Endothelial cell of umbilical vein (primary cell): ENCODE measurements around the gene CASP2. TPM values are rescaled to one million over a fixed set of nuclear protein-coding genes. Genes with fewer than 3 reads are reported as not detected.

Source experiments
- BruUV-seq: library from RNA; stranded (reverse); fragments of 400-500 nt; replicated peaks from 2 replicates; lab custom pipeline; 2021; lab: Mats Ljungman, UMichigan
- CTCF ChIA-PET: fragments of 300-600, 350-600 bp; sonication (Branson Sonifier 250); formaldehyde crosslinking; loops from one replicate; lab custom pipeline; 2021; ENCODE audit warnings: antibody characterized with exemption, inconsistent platforms; lab: Charles Lee
- POLR2A ChIA-PET: fragments of 300-600, 350-600 bp; sonication (Branson Sonifier 250); formaldehyde crosslinking; loops from one replicate; lab custom pipeline; 2021; ENCODE audit warnings: antibody characterized with exemption, inconsistent platforms; lab: Charles Lee
- DNase-seq: peaks from one replicate; pipeline ENCODE4 v3.0.0-alpha.2; 2011; ENCODE audit warnings: low read depth, low spot score
- FAIRE-seq: peaks from 2 replicates; lab custom pipeline; 2011; peaks lifted over from hg19 to GRCh38; lab: Jason Lieb, UNC
- H2AFZ ChIP-seq: 2 replicates; pipeline ENCODE4 v1.6.0; 2012; ENCODE audit warnings: low read depth, low read length, control low read depth, inconsistent platforms
- H3K27ac ChIP-seq: 2 replicates; pipeline ENCODE4 v1.5.1; 2011; ENCODE audit warnings: low read depth, mild to moderate bottlenecking, control low read depth, low read length, moderate library complexity; ENCODE audit not compliant: insufficient read depth
- H3K27me3 ChIP-seq, 2 experiments: 2 replicates each; pipeline versions ENCODE4 v1.6.0 to v1.6.1; 2011; ENCODE audit warnings: low read length in 2 of 2, mixed read lengths in 1 of 2; ENCODE audit not compliant: control insufficient read depth in 2 of 2, insufficient read depth in 2 of 2
- H3K36me3 ChIP-seq, 2 experiments: 2 replicates in 1 of 2; 3 replicates in 1 of 2; pipeline ENCODE4 v1.5.1; 2011; ENCODE audit warnings: low read length in 2 of 2, mild to moderate bottlenecking in 1 of 2, moderate library complexity in 1 of 2; ENCODE audit not compliant: control insufficient read depth in 2 of 2, insufficient read depth in 2 of 2; ENCODE audit errors: extremely low read depth in 1 of 2
- H3K4me1 ChIP-seq: 3 replicates; pipeline ENCODE4 v1.5.1; 2011; ENCODE audit warnings: mild to moderate bottlenecking, low read length; ENCODE audit not compliant: control insufficient read depth, insufficient read depth; ENCODE audit errors: extremely low read depth
- H3K4me2 ChIP-seq: 2 replicates; pipeline ENCODE4 v1.6.1; 2011; ENCODE audit warnings: low read length, control low read depth, mixed read lengths; ENCODE audit not compliant: insufficient read depth
- H3K4me3 ChIP-seq, 3 experiments: fragments of 200-600 bp in 1 of 3; sonication (generic), shearing (Covaris generic) in 1 of 3; replicated peaks in 1 of 3; 2 replicates each; pipeline ENCODE4 v1.5.1; 2011 to 2016; ENCODE audit warnings: control low read depth in 3 of 3, low read length in 3 of 3, mild to moderate bottlenecking in 2 of 3, inconsistent platforms in 1 of 3, low read depth in 1 of 3, moderate library complexity in 1 of 3; ENCODE audit not compliant: insufficient read depth in 1 of 3
- H3K79me2 ChIP-seq: 2 replicates; pipeline ENCODE4 v1.6.0; 2012; ENCODE audit warnings: low read length, inconsistent platforms; ENCODE audit not compliant: control insufficient read depth, insufficient read depth
- H3K9ac ChIP-seq: replicated peaks from 2 replicates; pipeline ENCODE3; 2011; ENCODE audit warnings: low read length, control low read depth; ENCODE audit not compliant: insufficient read depth; ENCODE audit errors: extremely low read depth
- H3K9me1 ChIP-seq: replicated peaks from 3 replicates; pipeline ENCODE4 v1.6.0; 2011; ENCODE audit warnings: mild to moderate bottlenecking, low read length; ENCODE audit not compliant: control insufficient read depth, insufficient read depth; ENCODE audit errors: extremely low read depth
- H3K9me3 ChIP-seq: replicated peaks from 2 replicates; pipeline ENCODE4 v1.5.1; 2012; ENCODE audit warnings: low read length, inconsistent platforms; ENCODE audit not compliant: control insufficient read depth, insufficient read depth
- H4K20me1 ChIP-seq: replicated peaks from 2 replicates; pipeline ENCODE3; 2011; ENCODE audit warnings: mild to moderate bottlenecking, low read length; ENCODE audit not compliant: control insufficient read depth, insufficient read depth; ENCODE audit errors: extremely low read depth
- EZH2 ChIP-seq: IDR thresholded peaks from 2 replicates; pipeline ENCODE4 v1.6.1; 2012; ENCODE audit warnings: borderline replicate concordance, low read depth, mild to moderate bottlenecking, moderate library complexity, low read length, inconsistent platforms; ENCODE audit not compliant: severe bottlenecking
- FOS ChIP-seq: IDR thresholded peaks from 2 replicates; pipeline ENCODE4 v1.6.1; 2011; ENCODE audit warnings: mild to moderate bottlenecking, low read length, moderate library complexity, borderline replicate concordance; ENCODE audit not compliant: insufficient read depth
- GATA2 ChIP-seq: IDR thresholded peaks from 2 replicates; pipeline ENCODE4 v1.7.0; 2011; ENCODE audit warnings: low read depth, mild to moderate bottlenecking, moderate library complexity, mixed read lengths, low read length; ENCODE audit not compliant: insufficient read length, insufficient read depth
- JUN ChIP-seq: IDR thresholded peaks from 2 replicates; pipeline ENCODE4 v1.6.1; 2011; ENCODE audit warnings: borderline replicate concordance, low read depth; ENCODE audit not compliant: insufficient read length, insufficient read depth
- MYC ChIP-seq: IDR thresholded peaks from one replicate; pipeline ENCODE4 v1.6.1; 2011; ENCODE audit warnings: mild to moderate bottlenecking, low read depth, low read length
- POLR2A ChIP-seq: IDR thresholded peaks from 2 replicates; pipeline ENCODE4 v1.6.1; 2012; ENCODE audit warnings: low read depth, mild to moderate bottlenecking, control low read depth, low read length
- POLR2AphosphoS5 ChIP-seq: IDR thresholded peaks from 2 replicates; pipeline ENCODE4 v1.6.1; 2012; ENCODE audit warnings: low read depth, mild to moderate bottlenecking, control low read depth, low read length, moderate library complexity; ENCODE audit not compliant: insufficient read depth
- dilution Hi-C: fragments of 300-500 bp; cut with MboI; formaldehyde crosslinking; loops from one replicate; pipeline ENCODE4 v1.15.0; 2019; ENCODE audit warnings: low sequenced_read_pairs; ENCODE audit not compliant: extremely low pct_ligation_motif_present
- intact Hi-C: fragments of 100-400 bp; cut with micrococcal nuclease; formaldehyde crosslinking; loops from one replicate; pipeline ENCODE4 v1.10.0; 2022
- polyA plus RNA-seq, 4 experiments: library from polyadenylated mRNA; depleted of rRNA in 3 of 4; stranded (reverse) in 3 of 4; unstranded in 1 of 4; fragments of >200 nt; gene quantifications; 2 replicates each; pipeline versions ENCODE4 v1.2.1 to v1.2.3, GENCODE V29; 2011 to 2012; ENCODE audit warnings: missing spikeins in 1 of 4
- total RNA-seq: library from RNA; stranded (reverse); gene quantifications from 2 replicates; pipeline ENCODE4 v1.2.3, GENCODE V29; 2021
- TF ChIP-seq, protein P1 (sequence below): IDR thresholded peaks from 2 replicates; pipeline ENCODE4 v1.6.1; 2011; ENCODE audit not compliant: insufficient read depth, insufficient read length
- TF ChIP-seq, protein P2 (sequence below), 2 donors: IDR thresholded peaks; 1 replicate in 1 of 2; 2 replicates in 1 of 2; pipeline ENCODE4 v1.5.1; 2011; ENCODE audit warnings: low read length in 2 of 2, mild to moderate bottlenecking in 2 of 2, moderate library complexity in 2 of 2, control low read depth in 1 of 2, inconsistent platforms in 1 of 2, low read depth in 1 of 2; ENCODE audit not compliant: insufficient read depth in 1 of 2; ENCODE audit errors: extremely low read depth in 1 of 2

CASP2 gene
- total and polyA plus RNA-seq, 2 donors (not counting 3 experiments of a cell fraction or from before 2014, with no cell fraction given) = 36.3 to 57.9 TPM

DNA sequence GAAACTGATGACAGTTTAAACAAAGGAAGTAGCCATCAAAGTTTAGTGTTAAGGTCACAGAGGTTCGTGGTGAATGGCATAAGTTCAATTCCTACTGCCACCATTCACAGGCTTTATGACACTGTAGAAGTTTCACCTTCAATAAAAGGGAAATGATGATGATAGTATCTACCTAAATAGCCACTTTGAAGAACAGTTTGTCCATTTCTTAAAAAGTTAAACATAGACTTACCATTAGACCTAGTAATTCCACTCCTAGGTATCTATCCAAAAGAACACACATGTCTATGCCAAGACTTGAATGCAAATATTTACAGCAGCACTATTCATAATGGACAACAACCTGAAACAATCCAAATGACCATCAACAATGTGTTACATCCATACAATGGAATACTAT lies 43.8 kb upstream of the CASP2 start:
- Histone ChIP-seq H3K27me3 (peaks cover 2 to 5% of the 10 kb centered on the region in 2 experiments), H2AFZ (no peak overlapping the region), H4K20me1 (no peaks in the 10 kb centered on the region), H3K79me2 (no peaks in the 10 kb centered on the region), H3K4me3 (no peak overlapping the region), H3K9me1 (no peaks in the 10 kb centered on the region), H3K36me3 (no peaks in the 10 kb centered on the region), H3K4me2 (no peak overlapping the region), H3K9me3 (no peaks in the 10 kb centered on the region), H3K4me1 (peaks cover 6% of the 10 kb centered on the region), H3K27ac (no peak overlapping the region), H3K9ac (no peak overlapping the region)
- no TSS peak for BruUV-seq
- no peak for FAIRE-seq
- ChIA-PET CTCF (interaction anchor here (1.0 to 2.2 kb wide), 4 partner anchors 19 to 60 kb away, joined by 4 to 8 read pairs (median 4); partner anchors contain the start of gene GSTK1), POLR2A (no interaction called here)
- intact Hi-C loops = loop anchor here (5.0 kb wide), 3 partner anchors 43 to 263 kb away; partner anchors contain the start of gene CASP2
- dilution Hi-C loops = no loop called here
- no peak for DNase-seq
- TF ChIP-seq GATA2 (no peak), MYC (no peak), FOS (no peak), JUN (no peak), EZH2 (no peak), POLR2A (no peak), POLR2AphosphoS5 (no peak)
- TF ChIP-seq, protein P1, sequence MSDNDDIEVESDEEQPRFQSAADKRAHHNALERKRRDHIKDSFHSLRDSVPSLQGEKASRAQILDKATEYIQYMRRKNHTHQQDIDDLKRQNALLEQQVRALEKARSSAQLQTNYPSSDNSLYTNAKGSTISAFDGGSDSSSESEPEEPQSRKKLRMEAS = no peak
- TF ChIP-seq, protein P2, sequence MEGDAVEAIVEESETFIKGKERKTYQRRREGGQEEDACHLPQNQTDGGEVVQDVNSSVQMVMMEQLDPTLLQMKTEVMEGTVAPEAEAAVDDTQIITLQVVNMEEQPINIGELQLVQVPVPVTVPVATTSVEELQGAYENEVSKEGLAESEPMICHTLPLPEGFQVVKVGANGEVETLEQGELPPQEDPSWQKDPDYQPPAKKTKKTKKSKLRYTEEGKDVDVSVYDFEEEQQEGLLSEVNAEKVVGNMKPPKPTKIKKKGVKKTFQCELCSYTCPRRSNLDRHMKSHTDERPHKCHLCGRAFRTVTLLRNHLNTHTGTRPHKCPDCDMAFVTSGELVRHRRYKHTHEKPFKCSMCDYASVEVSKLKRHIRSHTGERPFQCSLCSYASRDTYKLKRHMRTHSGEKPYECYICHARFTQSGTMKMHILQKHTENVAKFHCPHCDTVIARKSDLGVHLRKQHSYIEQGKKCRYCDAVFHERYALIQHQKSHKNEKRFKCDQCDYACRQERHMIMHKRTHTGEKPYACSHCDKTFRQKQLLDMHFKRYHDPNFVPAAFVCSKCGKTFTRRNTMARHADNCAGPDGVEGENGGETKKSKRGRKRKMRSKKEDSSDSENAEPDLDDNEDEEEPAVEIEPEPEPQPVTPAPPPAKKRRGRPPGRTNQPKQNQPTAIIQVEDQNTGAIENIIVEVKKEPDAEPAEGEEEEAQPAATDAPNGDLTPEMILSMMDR (IDR thresholded peaks at IDR 0.05; ENCODE audit: extremely low read depth in 1 of 2, insufficient read depth in 1 of 2, low read depth in 1 of 2, low read length in 2 of 2) = no peak
